ENCODE measurements around the gene PRMT7.
A peak's percentile ranks its signal among the peaks of the same experiment; 100 is the strongest.

Gene PRMT7

GRCh38 chr16:68296291-68296690 lies 14.5 kb upstream of the PRMT7 start:
- Histone ChIP-seq H3K4me2 (peak overlapping the region in 1 of 11 experiments; percentile 34; a peak in 3 of 22 replicates), H3K9ac (0 out of 22 replicates have a peak overlapping the region, but pooled peaks of 1 of the 11 experiments have one; percentile 4), H3K4me1 (peaks cover 0 to 11% (median 6%) of the 10 kb centered on the region in 10 experiments; a peak in 12 of 20 replicates), H3K27ac (no peak overlapping the region), H3K9me3 (replicated peaks in 1 of 11) (no peaks in the 10 kb centered on the region), H3K27me3 (no peaks in the 10 kb centered on the region), H4K20me1 (peaks cover 0 to 95% (median 68%) of the 10 kb centered on the region in 11 experiments; a peak in 20 of 22 replicates), H3K36me3 (peaks cover 99 to 100% (median 100%) of the 10 kb centered on the region in 11 experiments), H3K4me3 (no peak overlapping the region)
- no peak for TF ChIP-seq Cebpa-rat (IDR thresholded peaks at IDR 0.05)

DNA sequence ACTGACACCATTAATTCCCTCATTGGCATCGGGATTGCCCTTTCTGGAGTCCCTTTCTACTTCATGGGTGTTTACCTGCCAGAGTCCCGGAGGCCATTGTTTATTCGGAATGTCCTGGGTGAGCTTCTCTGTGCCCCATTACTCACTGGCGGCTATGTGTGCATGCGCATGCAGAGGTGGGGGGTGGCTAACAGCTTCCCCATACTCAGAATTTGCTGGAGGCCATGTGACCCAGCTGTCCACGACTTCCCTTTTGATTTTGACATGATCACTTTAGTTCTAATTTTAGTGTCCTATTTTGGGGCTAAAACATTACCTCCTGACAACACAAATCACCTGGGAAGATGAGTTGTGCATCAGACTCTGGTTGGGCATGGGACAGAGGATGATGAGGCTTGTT lies 14.1 kb upstream of the PRMT7 start:
- H3K27ac ChIP-seq, result no peak overlapping the region
- H3K36me3 ChIP-seq, result peaks cover 99 to 100% (median 100%) of the 10 kb centered on the region in 11 experiments
- no peaks in the 10 kb centered on the region for H3K9me3 ChIP-seq (replicated peaks in 1 of 11)
- H3K27me3 ChIP-seq, result no peaks in the 10 kb centered on the region
- H3K4me2 ChIP-seq, result peak overlapping the region in 2 of 11 experiments; percentile 30 to 34; a peak in 5 of 22 replicates
- no peak overlapping the region for H3K4me3 ChIP-seq
- H3K9ac ChIP-seq, result peak overlapping the region in 3 of 11 experiments; percentile 4 to 18 (median 8); a peak in 2 of 22 replicates
- no peak for TF ChIP-seq Cebpa-rat (IDR thresholded peaks at IDR 0.05)
- H4K20me1 ChIP-seq, result peaks cover 0 to 92% (median 65%) of the 10 kb centered on the region in 11 experiments; a peak in 20 of 22 replicates
- peaks cover 0 to 10% (median 4%) of the 10 kb centered on the region in 10 experiments; a peak in 8 of 20 replicates for H3K4me1 ChIP-seq

DNA sequence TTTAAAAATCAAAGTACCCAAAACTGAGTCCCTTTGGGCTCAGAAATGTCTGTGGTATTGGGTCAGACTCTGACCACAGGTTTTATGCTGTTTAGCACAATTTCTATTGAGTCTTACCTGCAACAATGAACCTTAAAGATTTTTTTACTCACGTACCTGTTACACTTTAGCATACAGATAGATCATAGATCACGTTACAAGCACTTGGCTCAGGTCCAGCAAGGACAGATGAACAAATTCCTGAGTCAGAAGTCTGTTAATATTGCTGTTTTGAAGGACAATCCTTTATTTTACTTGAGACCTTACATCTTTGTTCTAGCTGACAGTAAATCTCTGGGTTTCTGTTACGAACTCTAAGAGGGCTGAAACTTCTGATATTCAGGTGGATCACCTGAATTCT lies 12.9 kb upstream of the PRMT7 start:
- no peaks in the 10 kb centered on the region for H3K27me3 ChIP-seq
- peaks cover 99 to 100% (median 100%) of the 10 kb centered on the region in 11 experiments for H3K36me3 ChIP-seq
- peaks cover 0 to 92% (median 69%) of the 10 kb centered on the region in 11 experiments; a peak in 21 of 22 replicates for H4K20me1 ChIP-seq
- peaks cover 0 to 10% (median 2%) of the 10 kb centered on the region in 10 experiments; a peak in 8 of 20 replicates for H3K4me1 ChIP-seq
- no peak overlapping the region; a peak in 1 of 22 replicates for H3K9ac ChIP-seq
- H3K9me3 ChIP-seq (replicated peaks in 1 of 11), result no peaks in the 10 kb centered on the region
- no peak overlapping the region for H3K4me2 ChIP-seq
- TF ChIP-seq Cebpa-rat (IDR thresholded peaks at IDR 0.05), result no peak
- H3K27ac ChIP-seq, result no peak overlapping the region
- no peak overlapping the region for H3K4me3 ChIP-seq

- no peaks in the 10 kb centered on the region for H3K27me3 ChIP-seq
- peaks cover 0 to 10% (median 2%) of the 10 kb centered on the region in 10 experiments; a peak in 8 of 20 replicates for H3K4me1 ChIP-seq
- no peak overlapping the region for H3K4me2 ChIP-seq
- no peak overlapping the region for H3K4me3 ChIP-seq
- H3K27ac ChIP-seq, result no peak overlapping the region
- TF ChIP-seq Cebpa-rat (IDR thresholded peaks at IDR 0.05), result no peak
- peaks cover 98 to 100% (median 99%) of the 10 kb centered on the region in 11 experiments for H3K36me3 ChIP-seq
- no peak overlapping the region for H3K9ac ChIP-seq
- no peaks in the 10 kb centered on the region for H3K9me3 ChIP-seq (replicated peaks in 1 of 11)
- peaks cover 0 to 92% (median 73%) of the 10 kb centered on the region in 11 experiments; a peak in 21 of 22 replicates for H4K20me1 ChIP-seq
These were observed 12.5 kb upstream of the PRMT7 start for GRCh38 chr16:68298312-68298711.

GRCh38 chr16:68298907-68299561 lies 11.8 kb upstream of the PRMT7 start:
- H3K27ac ChIP-seq, result no peak overlapping the region
- TF ChIP-seq Cebpa-rat (IDR thresholded peaks at IDR 0.05), result no peak
- H3K9ac ChIP-seq, result 0 out of 22 replicates have a peak overlapping the region, but pooled peaks of 2 of the 11 experiments have one; percentile 5 to 15
- peaks cover 0 to 10% (median 2%) of the 10 kb centered on the region in 10 experiments; a peak in 8 of 20 replicates for H3K4me1 ChIP-seq
- no peaks in the 10 kb centered on the region for H3K9me3 ChIP-seq (replicated peaks in 1 of 11)
- H3K4me3 ChIP-seq, result no peak overlapping the region
- no peak overlapping the region for H3K4me2 ChIP-seq
- peaks cover 3 to 92% (median 76%) of the 10 kb centered on the region in 11 experiments; a peak in 21 of 22 replicates for H4K20me1 ChIP-seq
- H3K36me3 ChIP-seq, result peaks cover 98 to 100% (median 99%) of the 10 kb centered on the region in 11 experiments
- no peaks in the 10 kb centered on the region for H3K27me3 ChIP-seq

DNA sequence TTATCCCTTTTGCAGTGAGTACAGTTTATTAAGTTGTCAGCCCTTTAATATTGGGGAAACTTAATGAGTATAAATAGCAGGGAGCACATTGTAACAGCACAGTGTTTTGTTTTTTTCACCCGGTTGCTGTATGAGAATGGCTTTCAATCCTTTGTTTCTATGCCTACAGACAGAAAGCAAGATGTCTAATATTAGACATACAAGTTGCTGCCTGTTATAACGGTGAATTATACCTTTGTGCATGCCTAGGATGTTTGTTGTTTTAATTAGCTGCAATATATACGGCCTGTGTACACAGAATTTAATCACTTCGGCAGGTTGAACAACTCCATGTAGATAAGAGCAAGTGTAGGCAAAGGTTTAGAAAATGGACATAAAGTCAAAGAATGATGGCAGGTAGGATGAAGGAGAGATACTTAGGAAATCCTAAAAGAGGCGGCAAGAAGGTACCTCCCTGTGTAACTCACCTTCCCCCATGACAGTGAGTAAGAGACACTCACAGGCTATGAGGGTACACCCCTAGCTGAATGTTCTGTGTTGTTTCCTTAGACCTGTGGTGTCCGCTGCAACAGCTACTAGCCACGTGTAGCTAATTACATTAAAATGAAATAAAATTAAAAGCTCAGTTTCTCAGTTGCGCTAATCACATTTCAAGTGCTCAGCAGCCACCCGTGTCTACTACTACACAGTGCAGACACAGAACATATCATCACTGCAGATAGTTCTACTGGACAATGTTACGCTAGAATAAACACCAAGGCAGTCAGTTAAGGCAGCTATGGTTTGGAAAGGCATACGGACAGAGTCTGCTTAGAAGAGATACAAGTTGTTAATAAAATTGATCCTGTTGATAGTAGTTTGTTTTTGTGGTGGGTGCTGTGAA lies 11.0 kb upstream of the PRMT7 start:
- H3K4me2 ChIP-seq, result no peak overlapping the region

GRCh38 chr16:68300734-68301459 lies 9.9 kb upstream of the PRMT7 start:
- H3K27ac ChIP-seq, result no peak overlapping the region
- H3K9me3 ChIP-seq (replicated peaks in 1 of 11), result no peaks in the 10 kb centered on the region
- no peak overlapping the region for H3K4me2 ChIP-seq
- H3K9ac ChIP-seq, result peak overlapping the region in 3 of 11 experiments; percentile 5 to 35 (median 20); a peak in 1 of 22 replicates
- H3K4me3 ChIP-seq, result no peak overlapping the region
- no peak for TF ChIP-seq Cebpa-rat (IDR thresholded peaks at IDR 0.05)
- H3K4me1 ChIP-seq, result peaks cover 0 to 10% (median 2%) of the 10 kb centered on the region in 10 experiments; a peak in 8 of 20 replicates
- H3K27me3 ChIP-seq, result no peaks in the 10 kb centered on the region
- peaks cover 18 to 92% (median 80%) of the 10 kb centered on the region in 11 experiments; a peak in 21 of 22 replicates for H4K20me1 ChIP-seq
- H3K36me3 ChIP-seq, result peaks cover 98 to 100% (median 99%) of the 10 kb centered on the region in 11 experiments

More for the DNA sequence above, 11.0 kb upstream of the PRMT7 start:
- Histone ChIP-seq H4K20me1 (peaks cover 8 to 92% (median 77%) of the 10 kb centered on the region in 11 experiments; a peak in 21 of 22 replicates), H3K9me3 (replicated peaks in 1 of 11) (no peaks in the 10 kb centered on the region), H3K9ac (0 out of 22 replicates have a peak overlapping the region, but pooled peaks of 2 of the 11 experiments have one; percentile 5 to 15), H3K36me3 (peaks cover 98 to 100% (median 99%) of the 10 kb centered on the region in 11 experiments), H3K27me3 (no peaks in the 10 kb centered on the region), H3K27ac (no peak overlapping the region), H3K4me1 (peaks cover 0 to 10% (median 2%) of the 10 kb centered on the region in 10 experiments; a peak in 8 of 20 replicates), H3K4me3 (no peak overlapping the region)
- no peak for TF ChIP-seq Cebpa-rat (IDR thresholded peaks at IDR 0.05)

GRCh38 chr16:68306633-68307032 lies 4.2 kb upstream of the PRMT7 start:
- Histone ChIP-seq H3K9me3 (replicated peaks in 1 of 11) (no peaks in the 10 kb centered on the region), H3K4me3 (no peak overlapping the region), H3K4me2 (no peak overlapping the region), H3K4me1 (peaks cover 17 to 20% (median 18%) of the 10 kb centered on the region in 10 experiments), H4K20me1 (peaks cover 21 to 85% (median 66%) of the 10 kb centered on the region in 11 experiments; a peak in 21 of 22 replicates), H3K27ac (no peak overlapping the region), H3K36me3 (peaks cover 76 to 81% (median 78%) of the 10 kb centered on the region in 11 experiments), H3K27me3 (no peaks in the 10 kb centered on the region), H3K9ac (no peak overlapping the region)
- no peak for TF ChIP-seq Cebpa-rat (IDR thresholded peaks at IDR 0.05)
